Thoracic aorta (tissue), 2 donors: ENCODE measurements around the gene IL10RB. TPM values are rescaled to one million over a fixed set of nuclear protein-coding genes. Genes with fewer than 3 reads are reported as not detected.
A peak's percentile ranks its signal among the peaks of the same experiment; 100 is the strongest.

Experiments used
- ATAC-seq: fragments of 150-250 bp; one replicate; pipeline ENCODE4 v1.8.0; 2017; ENCODE audit warnings: low read depth; ENCODE audit not compliant: insufficient number of reproducible peaks, low FRiP score
- DNase-seq: peaks from one replicate; pipeline ENCODE4 v3.0.0-alpha.2; 2020; ENCODE audit warnings: low spot score
- H3K27ac ChIP-seq, 2 donors: fragments of 200-600 bp; sonication (generic); 1 replicate in 1 of 2; 2 replicates in 1 of 2; pipeline ENCODE4 v1.5.1; 2016; ENCODE audit warnings: mild to moderate bottlenecking in 2 of 2, moderate library complexity in 2 of 2
- H3K27me3 ChIP-seq: fragments of 200-600 bp; sonication (generic); replicated peaks from 2 replicates; pipeline ENCODE4 v1.6.0; 2016; ENCODE audit warnings: mild to moderate bottlenecking; ENCODE audit not compliant: insufficient read depth
- H3K36me3 ChIP-seq: fragments of 200-600 bp; sonication (generic); one replicate; pipeline ENCODE4 v1.5.1; 2016
- H3K4me1 ChIP-seq, 2 donors: fragments of 200-600 bp; sonication (generic); 1 replicate in 1 of 2; 2 replicates in 1 of 2; pipeline versions ENCODE4 v1.5.1 to v1.6.0; 2016; ENCODE audit warnings: low read depth in 2 of 2, mild to moderate bottlenecking in 1 of 2; ENCODE audit not compliant: control insufficient read depth in 1 of 2
- H3K4me3 ChIP-seq: fragments of 200-600 bp; sonication (generic); 2 replicates; pipeline ENCODE4 v1.5.1; 2016; ENCODE audit warnings: mild to moderate bottlenecking
- H3K9me3 ChIP-seq: fragments of 200-600 bp; sonication (generic); 2 replicates; pipeline ENCODE4 v1.5.1; 2016
- CTCF ChIP-seq: fragments of 200-600 bp; sonication (generic); IDR thresholded peaks from one replicate; pipeline ENCODE4 v1.5.1; 2019; ENCODE audit warnings: antibody characterized with exemption
- total RNA-seq, 2 donors: library from RNA; depleted of rRNA; stranded (reverse); fragments of >200 nt; gene quantifications; one replicate each; pipeline versions ENCODE4 v1.1.0 to v1.2.3, GENCODE V29; 2016

IL10RB gene
- total RNA-seq, 2 donors from 2014 or later, result 13.0 to 33.6 TPM

- H3K4me3 ChIP-seq, result peak within 1 kb of the TSS; percentile 100
- H3K36me3 ChIP-seq, result no peaks in the 10 kb centered on the region
- H3K27ac ChIP-seq, result peak within 1 kb of the TSS; percentile 98 to 99
- no peaks in the 10 kb centered on the region for H3K27me3 ChIP-seq
- H3K4me1 ChIP-seq, result peaks cover 20 to 30% of the 10 kb centered on the region in 2 donors
- no peaks in the 10 kb centered on the region for H3K9me3 ChIP-seq
- peak; percentile 86 for ATAC-seq
- TF ChIP-seq CTCF, result no peak
- peak; percentile 99 for DNase-seq
Observed at GRCh38 chr21:33324291-33325221, 58.4 kb downstream of the IL10RB start, which contains the start of gene IFNAR1. IFNAR1 (plus strand) TSS chr21:33324970; CDS start chr21:33325056, 86 bp downstream.

- Histone ChIP-seq H3K9me3 (no peaks in the 10 kb centered on the region), H3K4me3 (peak overlapping the region; percentile 100), H3K36me3 (no peaks in the 10 kb centered on the region), H3K27ac (peak overlapping the region; percentile 98 to 99), H3K4me1 (peaks cover 20 to 30% of the 10 kb centered on the region in 2 donors), H3K27me3 (no peaks in the 10 kb centered on the region)
- TF ChIP-seq CTCF, result no peak
- peak; percentile 54 for DNase-seq
- peak; percentile 55 for ATAC-seq
Observed at GRCh38 chr21:33325222-33326067, 59.3 kb downstream of the IL10RB start.

- H3K4me1 ChIP-seq, result peaks cover 20 to 30% of the 10 kb centered on the region in 2 donors
- H3K27me3 ChIP-seq, result no peaks in the 10 kb centered on the region
- H3K27ac ChIP-seq, result no peak overlapping the region
- H3K4me3 ChIP-seq, result no peak overlapping the region
- H3K9me3 ChIP-seq, result no peaks in the 10 kb centered on the region
- ATAC-seq, result no peak
- H3K36me3 ChIP-seq, result no peaks in the 10 kb centered on the region
- DNase-seq, result no peak
- TF ChIP-seq CTCF, result no peak
Observed at GRCh38 chr21:33327326-33327725, 61.2 kb downstream of the IL10RB start.

GRCh38 chr21:33327792-33328433 lies 61.7 kb downstream of the IL10RB start:
- no peak overlapping the region for H3K27ac ChIP-seq
- H3K36me3 ChIP-seq, result no peaks in the 10 kb centered on the region
- no peaks in the 10 kb centered on the region for H3K27me3 ChIP-seq
- H3K9me3 ChIP-seq, result peaks cover 4% of the 10 kb centered on the region
- ATAC-seq, result no peak
- H3K4me3 ChIP-seq, result no peak overlapping the region
- DNase-seq, result no peak
- no peak for TF ChIP-seq CTCF
- H3K4me1 ChIP-seq, result peaks cover 20 to 30% of the 10 kb centered on the region in 2 donors
